NCI-H146 (cell line): ENCODE measurements around the gene EPS8L3.
"Not testable (repeated sequence)": the region's sequence is repeated elsewhere in the genome, so short reads cannot be mapped to it uniquely, and the experiment has no call there.

ENCODE experiments used
- DNase-seq: peaks from one replicate; lab custom pipeline; 2025; lab: John Stamatoyannopoulos, UW

Gene EPS8L3, protein sequence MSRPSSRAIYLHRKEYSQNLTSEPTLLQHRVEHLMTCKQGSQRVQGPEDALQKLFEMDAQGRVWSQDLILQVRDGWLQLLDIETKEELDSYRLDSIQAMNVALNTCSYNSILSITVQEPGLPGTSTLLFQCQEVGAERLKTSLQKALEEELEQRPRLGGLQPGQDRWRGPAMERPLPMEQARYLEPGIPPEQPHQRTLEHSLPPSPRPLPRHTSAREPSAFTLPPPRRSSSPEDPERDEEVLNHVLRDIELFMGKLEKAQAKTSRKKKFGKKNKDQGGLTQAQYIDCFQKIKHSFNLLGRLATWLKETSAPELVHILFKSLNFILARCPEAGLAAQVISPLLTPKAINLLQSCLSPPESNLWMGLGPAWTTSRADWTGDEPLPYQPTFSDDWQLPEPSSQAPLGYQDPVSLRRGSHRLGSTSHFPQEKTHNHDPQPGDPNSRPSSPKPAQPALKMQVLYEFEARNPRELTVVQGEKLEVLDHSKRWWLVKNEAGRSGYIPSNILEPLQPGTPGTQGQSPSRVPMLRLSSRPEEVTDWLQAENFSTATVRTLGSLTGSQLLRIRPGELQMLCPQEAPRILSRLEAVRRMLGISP

DNA sequence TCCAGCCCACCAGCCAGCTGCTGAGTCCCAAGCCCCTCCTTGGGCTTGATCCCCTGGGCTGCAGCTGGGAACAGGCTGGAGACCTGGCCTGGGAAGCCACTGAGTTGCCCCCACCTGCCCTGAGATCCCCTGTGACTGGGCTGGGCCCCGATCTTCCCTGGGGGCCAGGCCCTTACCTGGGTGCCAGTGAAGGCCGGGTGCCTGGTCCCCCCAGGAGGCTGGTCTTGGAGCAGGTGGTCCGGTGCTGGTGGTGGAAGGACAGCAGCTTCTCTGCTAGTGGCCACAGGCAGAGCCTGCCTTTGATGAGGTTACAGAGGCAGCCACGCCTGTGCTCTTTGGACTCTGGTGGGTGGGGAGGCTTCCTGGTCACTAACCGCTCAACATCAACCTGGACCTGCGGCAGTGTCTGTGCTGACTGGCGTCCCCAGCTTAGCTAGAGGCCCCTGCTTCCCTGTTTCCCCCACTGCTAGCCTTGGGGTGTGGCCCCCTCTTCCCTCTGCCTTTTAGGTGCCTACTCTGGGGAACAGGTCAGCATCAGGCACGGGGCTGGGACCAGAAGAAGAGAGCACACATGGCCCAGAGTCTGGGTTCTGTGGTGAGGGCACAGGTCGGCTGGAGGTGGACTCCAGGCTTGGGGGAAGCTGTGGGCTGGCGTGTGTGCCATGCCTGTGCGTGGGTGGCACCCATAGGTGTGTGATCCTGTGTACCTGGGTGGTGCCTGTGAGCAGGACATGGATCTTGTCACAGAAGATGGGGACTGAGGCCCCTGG lies at the start of gene EPS8L3:
EPS8L3 (minus strand) TSS at position 278 of the 770 bp plus-strand sequence. CDS start 2,174 bp downstream, outside the sequence.
- DNase-seq: no peak

DNA sequence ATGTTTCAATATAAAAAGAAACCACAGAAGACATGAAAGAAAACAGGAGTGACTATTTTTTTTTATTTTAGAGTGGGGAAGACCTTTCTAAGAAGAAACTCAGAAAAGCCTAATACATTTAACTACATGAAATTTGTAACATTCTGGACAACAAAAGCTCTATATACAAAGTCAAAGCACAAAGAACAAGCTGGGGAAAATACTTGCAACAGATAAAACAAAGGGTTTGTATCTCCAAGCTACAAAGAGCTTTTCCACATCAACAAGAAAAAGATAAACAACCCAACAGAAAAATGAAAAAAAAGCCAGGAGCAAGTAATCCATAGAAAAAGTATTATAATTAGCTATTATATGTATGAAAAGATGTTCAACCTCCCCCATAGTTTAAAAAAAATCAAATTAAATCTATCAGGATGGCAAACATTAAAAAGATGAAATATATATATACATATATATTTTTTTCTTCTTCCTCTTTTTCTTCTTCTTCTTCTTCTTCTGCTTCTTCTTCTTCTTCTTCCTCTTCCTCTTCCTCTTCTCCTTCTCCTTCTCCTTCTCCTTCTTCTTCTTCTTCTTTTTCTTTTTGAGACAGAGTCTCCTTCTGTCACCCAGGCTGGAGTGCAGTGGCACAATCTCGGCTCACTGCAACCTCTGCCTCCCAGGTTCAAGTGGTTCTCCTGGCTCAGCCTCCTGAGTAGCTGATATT lies 49.1 kb upstream of the EPS8L3 start:
- DNase-seq: no peak

DNA sequence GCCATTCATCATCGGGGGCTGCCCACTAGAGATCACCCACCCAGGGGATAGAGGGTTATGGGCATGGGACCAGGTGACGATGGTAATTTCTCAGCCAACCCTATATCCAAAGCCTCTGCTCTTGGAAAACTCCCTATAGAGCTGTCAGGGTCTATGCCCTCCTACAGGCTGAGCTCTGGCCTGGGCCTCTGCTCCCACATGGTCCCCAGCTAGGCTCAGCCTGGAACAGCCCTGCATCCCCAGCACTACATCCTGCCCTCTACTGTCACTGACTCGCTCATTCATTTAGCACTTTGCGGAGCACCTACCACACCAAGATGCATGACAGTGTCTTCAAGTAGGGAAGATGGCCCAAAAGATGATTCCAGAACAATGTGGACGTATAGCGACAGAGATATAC lies 45.0 kb upstream of the EPS8L3 start:
- no peak for DNase-seq

DNA sequence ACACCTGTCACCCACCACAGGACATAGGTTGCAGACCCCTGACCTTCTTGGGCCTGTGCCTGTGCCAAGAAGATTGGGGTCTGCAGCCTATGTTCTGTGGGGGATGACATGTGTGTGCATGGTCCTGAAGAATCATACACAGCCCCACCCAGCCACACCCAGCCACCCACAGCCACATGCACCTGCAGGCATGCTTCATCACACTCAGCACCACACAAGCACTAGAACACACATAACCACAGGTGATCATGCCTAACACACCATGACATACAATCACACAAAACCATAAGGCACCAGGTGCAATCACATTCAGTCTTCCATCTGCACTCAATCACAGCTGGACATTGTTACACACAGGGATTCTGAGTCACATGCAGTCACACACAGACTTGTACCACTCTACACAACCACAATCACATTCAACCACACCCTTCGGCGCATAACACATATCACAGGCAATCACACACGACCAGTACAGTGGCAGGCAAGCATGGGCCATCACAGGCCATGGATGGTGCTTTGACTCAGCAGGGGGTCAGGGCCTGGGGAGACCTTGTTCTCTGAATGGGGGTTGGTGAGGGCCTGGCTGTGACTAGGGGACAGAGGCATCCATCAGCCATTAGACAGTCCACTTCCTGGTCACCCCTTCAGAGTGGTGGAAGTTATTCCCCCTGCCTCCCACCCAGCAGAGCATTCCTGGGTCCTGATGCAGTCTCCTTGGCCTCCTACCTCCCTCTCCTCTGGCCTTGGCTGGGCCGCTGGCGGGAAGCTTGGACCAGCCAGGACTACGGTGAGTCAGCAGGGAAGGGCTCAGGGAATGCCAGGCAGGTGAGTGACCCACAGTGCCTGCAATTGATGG lies 44.3 kb upstream of the EPS8L3 start:
- DNase-seq: no peak

DNA sequence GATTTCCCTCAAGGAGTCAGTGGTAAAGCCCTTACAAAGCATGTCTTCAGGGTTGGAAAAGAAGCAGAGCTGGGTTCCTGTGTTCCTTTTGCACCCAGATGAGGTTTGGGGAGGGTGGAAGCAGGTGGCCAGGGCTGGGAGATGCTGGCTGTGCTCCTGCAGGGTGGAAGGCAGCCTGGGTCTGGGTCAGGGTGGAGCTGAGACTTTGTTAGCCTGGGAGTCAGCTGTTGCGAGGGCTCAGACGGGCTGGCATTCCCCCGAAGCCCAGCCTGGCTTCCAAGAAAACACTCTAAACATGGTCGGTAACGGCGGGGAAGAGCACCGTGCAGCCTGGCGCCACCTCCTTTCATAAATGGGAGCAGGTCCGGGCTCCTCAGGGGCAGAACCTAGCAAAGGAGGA lies 43.7 kb upstream of the EPS8L3 start:
- no peak for DNase-seq

DNA sequence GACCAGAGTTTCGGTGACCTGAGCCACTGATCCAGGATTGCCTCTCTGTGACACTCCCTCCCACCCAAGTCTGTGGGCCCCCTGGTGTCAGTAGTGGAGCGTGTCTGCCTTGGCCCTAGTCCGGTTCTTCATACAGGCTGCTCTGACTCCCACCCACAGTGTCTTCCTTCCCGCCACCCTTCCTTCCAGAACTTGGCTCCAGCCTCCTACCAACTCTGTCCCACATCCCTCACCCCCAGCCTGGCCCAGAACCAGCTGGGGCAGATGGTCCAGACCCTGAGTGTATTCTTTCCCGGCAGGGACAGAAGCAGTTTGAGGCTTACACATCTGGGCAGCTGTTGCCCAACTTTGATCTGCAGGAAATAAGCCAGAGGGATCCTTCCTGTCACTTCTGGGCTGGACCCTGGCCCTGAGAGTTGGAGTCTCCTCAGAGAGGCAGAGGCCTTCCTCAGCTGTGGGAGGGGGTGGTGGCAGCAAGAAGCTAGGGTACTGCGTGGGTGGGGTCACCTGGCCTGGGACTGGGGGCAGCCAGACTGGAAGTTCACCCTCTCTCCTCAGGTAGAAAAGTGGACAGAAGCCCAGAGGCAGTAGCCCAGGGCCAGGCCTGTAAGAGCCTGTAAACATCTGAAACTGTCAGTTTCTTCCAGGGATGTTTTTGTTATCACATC lies 43.1 kb upstream of the EPS8L3 start:
- DNase-seq: no peak

DNA sequence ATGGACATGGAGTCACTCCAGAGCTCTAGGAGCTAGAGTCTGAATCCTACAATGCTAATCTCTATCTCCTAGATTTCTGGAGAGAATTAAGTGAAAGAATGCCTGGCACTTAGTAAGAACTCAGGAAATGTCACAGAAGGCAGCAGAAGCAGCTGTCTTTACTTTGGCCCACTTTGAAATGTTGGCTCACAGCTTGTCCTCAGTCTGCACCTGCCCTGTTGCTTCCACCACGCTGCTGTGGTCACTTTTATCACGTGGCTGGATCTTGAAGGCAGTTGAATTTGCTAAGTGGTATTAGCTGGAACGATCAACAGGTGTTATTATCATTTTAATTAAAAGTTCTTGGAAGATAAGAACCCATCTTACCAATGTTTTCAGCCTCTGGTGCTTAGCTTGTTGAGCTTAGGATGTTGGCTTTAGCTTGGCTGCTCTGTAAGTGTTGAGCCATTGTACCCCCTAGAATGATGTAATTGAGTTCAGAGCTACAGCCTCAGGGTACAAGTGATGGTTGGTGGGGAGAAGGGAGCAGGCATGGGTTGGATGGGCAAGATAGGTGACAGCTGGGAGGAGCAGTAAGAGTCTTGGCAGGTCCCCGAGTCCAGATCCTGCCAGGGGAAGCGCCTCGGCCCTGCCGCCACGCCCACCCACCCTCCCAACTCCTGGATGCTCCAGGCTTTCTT lies 41.9 kb upstream of the EPS8L3 start:
- DNase-seq: peak; percentile 76

DNA sequence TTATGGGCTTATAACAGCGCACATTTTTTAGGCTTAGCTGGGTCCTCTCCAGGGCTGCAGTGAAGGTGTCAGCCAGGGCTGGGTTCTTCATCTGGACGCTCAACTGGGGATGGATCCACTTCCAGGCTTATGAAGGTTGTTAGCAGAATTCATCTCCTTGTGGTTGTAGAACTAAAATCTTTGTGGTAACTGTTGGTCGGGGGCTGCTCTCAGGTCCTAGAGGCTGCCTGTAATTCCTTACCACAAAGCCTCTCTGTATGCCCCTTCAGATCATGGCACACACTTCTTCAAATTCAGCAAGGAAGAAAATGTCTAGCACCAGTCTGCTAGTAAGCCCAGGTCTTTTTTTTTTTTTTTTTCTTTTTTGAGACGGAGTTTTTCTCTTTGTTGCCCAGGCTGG lies 40.9 kb upstream of the EPS8L3 start:
- no peak for DNase-seq

DNA sequence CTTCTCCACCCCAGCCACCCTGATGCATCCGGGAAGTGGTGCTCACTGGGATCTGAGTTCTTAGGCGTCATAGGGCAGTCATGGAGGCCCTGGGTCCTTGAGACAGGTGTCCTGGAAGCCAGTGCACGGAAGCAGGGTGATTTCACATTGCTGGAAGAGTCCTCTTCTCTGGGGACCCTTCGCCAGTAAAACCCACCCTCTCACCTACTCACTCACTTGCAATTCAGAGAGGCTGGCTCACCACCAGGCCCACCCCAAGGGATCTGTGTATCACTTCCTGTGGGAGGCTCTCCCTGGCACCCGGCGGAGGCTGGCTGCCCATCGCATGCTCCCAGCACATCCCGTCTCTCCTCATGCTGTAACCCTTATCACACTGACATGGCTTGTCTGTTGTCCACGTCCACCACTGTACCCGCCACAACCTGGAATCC lies 40.2 kb upstream of the EPS8L3 start:
- DNase-seq: no peak

DNA sequence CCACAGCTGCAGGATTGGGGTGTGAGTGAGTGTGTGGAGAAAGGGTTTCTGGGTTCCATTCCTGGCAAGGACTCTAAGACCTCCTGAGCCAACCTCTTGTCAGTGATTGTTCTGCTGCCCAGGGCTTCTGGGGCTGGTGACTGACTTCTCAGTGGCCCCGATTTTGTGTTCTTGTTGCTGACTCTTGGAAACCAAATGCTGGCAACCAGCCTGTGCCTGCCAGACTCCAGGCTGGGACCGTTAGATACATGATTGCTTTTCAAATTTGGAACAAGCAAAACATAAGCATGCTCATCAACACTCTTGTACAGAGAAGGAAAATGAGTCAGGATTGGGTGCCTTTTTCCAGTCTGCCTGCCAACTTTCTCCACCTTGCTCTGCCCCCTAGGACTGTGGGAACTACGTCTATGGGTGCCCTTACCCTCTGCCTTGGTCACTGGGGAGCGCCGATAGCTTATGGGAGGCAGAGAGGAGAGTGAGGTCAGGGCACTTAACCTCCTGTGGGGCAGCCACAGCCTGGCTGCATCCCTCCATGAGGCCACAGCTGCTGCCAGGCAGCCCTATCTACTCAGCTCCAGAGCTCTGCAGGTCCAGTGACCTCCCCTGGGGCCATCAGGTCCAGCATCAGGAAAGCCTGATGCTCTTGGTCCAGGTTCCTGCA lies 39.3 kb upstream of the EPS8L3 start:
- peak; percentile 38 for DNase-seq

DNA sequence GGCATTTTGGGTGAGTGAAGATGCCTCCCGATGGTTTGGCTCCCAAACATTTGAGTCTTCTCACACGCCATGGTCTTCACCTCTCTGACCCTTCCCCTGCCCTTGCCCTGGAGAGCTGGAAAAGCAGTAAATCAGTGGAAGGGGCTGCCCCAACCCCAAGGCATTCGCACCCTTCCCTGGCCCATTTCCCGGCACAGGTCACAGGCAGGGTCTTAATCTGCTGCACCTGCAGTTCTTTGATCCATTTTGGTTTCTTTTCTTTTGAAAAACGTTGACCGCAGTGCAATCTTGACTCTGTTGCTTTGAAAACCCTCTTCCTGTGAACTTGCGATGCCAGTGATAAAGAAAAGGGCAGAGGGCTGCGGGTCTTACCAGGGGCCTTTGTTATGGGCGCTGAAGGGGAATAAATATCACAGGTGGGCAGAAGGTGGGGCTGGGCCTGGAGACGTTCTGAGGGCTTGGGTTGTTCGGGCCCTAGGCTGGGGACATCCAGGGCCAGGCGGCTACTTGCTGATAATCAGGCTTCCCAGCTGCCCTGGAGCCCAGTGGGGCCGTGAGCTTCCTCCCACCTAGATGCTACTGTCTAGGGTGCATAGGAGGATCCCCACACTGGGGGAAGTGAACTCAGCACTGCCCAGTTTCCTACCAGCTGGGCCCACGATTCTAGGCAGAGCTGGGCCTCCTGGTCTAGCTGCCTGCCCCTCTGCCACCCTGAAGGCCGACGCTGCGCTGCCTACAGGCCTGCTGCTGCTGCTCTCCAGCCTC lies 38.6 kb upstream of the EPS8L3 start:
- no peak for DNase-seq

DNA sequence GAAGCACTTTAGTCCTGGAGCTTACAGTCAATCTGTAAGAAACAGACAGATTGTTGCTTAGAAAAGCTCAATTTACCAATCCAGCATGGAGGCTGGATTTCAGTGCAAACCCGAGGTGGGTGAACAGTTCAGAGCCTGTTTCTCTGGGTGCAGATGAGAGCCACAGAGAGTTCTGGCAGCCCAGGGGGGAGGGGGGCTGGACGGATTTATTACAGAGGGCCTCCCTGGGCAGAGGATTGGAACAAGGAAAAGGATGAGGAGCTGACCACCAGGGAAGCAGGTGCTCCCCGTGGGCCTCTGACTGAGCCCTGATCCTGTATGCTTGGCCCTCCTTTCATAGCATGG lies 38.0 kb upstream of the EPS8L3 start:
- DNase-seq: no peak

DNA sequence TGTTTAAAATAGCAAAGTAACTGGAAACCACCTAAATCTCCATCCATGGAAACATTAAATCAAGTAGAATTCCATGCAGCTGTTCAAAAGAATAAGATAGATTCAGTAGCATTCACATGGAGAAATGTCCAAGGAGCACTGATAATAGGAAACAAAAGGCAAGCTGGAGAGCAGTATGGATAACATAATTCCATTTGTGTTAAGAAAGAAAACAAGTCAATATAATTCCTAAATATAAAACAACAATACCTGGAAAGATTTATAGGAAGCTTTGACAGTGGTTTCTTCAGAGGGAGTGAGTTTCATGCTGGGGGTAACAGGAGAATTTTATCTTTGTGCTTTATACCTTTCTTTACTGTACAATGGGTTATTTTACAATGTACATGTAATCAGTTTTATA lies 36.6 kb upstream of the EPS8L3 start:
- no peak for DNase-seq

DNA sequence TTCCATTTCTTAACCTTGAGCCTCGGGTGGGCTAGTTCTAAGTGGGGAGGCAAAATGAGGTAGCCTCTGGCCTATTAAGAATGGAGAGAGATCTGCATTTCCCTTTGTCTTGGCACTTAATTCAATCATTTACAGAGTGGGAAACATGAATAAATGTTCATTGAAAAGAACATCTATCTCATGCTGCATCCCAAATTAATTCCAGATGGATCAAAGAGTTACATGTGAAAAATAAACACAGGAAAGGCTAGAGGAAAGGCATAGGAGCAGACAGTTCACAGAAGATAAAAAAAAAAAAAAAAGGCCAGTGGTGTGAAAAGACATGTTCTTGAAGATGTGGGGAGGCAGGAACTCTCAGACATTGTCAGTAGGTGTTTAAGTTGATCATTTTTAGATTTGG lies 35.7 kb upstream of the EPS8L3 start:
- DNase-seq: no peak

DNA sequence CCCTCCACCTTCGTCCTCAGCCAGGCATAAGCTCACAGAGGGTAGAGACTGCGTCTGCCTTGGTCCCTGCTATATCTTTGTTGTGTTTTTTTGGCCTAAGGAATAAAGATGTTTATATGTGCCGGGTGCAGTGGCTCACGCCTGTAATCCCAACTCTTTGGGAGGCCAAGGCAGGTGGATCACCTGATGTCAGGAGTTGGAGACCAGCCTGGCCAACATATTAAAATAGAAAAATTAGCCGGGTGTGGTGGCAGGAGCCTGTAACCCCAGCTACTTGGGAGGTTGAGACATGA lies 33.5 kb upstream of the EPS8L3 start:
- DNase-seq: not testable (repeated sequence)

DNA sequence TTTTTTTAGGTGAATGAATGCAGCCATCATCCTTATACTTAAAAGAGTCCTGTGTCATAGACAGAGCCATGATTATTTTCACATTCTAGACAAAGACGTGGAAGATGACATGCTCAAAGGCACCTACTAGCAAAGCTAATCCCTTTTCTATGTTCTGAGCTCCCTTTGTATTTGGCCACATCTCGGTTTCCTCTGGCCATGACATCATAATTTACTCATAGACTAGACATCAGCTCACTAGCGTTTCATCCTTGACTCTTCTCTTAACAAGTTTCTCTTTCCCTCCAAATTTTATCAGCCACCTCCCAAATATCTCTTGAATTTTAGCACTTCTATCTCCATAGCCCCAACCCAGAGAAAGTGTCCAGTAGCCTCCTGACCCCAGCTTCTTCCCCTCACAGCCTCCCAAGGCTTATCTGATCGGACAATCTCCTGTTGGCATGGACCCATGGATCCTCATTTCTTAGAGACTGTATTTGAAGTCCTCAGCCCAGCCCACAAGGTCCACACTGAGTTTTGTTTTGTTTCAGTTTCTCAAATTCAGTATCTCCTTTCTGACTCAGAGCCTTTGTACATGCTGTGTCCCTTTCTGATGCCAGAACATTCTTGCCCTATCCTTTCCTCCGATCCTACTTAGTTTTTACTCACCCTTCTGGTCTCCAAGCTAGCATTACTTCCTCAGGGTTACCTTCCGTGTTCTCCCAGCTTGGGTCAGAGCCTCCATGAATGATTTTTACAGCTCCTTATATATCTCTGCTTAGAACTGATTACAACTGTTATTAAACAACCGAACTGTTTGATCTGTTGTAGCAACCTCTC lies 33.0 kb upstream of the EPS8L3 start:
- DNase-seq: no peak

DNA sequence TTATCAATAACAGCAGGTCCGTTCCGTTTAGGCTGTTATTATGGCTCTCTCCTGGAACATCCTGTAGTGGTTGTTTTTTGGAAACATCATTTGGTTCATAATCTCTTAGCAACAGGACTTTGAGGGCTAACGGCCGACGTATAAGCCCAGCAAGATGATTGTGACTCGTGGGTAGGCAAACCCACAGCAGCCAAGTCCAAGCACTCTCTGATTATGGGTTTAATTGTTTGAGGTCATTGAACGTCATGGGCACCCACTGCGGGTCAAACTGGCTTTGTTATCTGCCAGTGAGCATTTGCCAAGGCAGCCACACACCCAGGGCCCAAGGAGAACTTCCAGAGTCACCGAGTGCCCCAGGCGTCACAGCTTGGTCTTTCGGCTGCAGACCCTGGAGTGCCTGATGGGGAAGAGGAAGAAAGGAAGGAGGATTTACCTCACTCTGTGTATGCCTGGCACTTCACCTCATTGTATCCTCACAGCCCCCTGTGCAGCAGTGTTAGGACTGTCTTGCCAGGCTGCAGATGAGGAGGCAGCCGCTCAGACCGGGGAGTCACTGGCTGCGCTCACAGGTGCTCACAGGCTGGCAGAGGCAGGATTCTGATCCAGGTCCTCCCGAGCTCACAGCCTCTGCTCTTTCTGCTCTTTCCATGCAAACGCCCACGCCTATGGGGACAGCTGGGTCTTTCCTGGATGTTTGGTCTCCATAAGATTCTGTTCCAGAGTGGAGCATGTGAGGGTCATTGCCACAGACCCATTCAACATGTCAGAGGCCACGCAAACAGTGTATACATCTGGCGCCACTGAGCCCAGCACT lies 30.8 kb upstream of the EPS8L3 start:
- peak; percentile 64 for DNase-seq
